ENCODE measurements around the gene RAPGEF6. TPM values are rescaled to one million over a fixed set of nuclear protein-coding genes. Genes with fewer than 3 reads are reported as not detected.

RAPGEF6 gene
- total and polyA plus RNA-seq, 2 experiments from 2014 or later, result 6.9 to 8.6 TPM

- Histone ChIP-seq H3K9me3 (ENCODE audit: low read depth) (no peaks in the 10 kb centered on the region), H3K36me3 (ENCODE audit: low read depth) (no peaks in the 10 kb centered on the region), H3K79me2 (ENCODE audit: insufficient read depth) (peaks cover 18% of the 10 kb centered on the region; the same call in 1 of the 2 replicates), H3K27me3 (replicated peaks; ENCODE audit: insufficient read depth) (no peaks in the 10 kb centered on the region), H3K4me2 (ENCODE audit: unreplicated experiment) (no peak overlapping the region), H3K4me3 (no peak overlapping the region), H3K9ac (no peak overlapping the region), H2AFZ (no peak overlapping the region), H3K9me2 (ENCODE audit: insufficient read depth) (no peaks in the 10 kb centered on the region), H3F3A (ENCODE audit: insufficient read depth) (no peaks in the 10 kb centered on the region), H4K20me1 (ENCODE audit: insufficient read depth) (no peaks in the 10 kb centered on the region), H3K27ac (no peak overlapping the region), H3K4me1 (ENCODE audit: insufficient read depth) (no peaks in the 10 kb centered on the region)
- in situ Hi-C loops (cut with MboI), result loop anchor here (10.0 kb wide), 1 partner anchor 220 kb away; the partner anchor contains the start of gene HINT1
- TF ChIP-seq EZH2phosphoT487 (IDR thresholded peaks at IDR 0.05; ENCODE audit: insufficient read depth, low read depth) (no peak), EZH2 (IDR thresholded peaks at IDR 0.05; ENCODE audit: insufficient read depth, poor library complexity, severe bottlenecking) (no peak)
- DNase-seq, result peak; percentile 33
- WGBS, 2 experiments (ENCODE audit: low coverage in 1 of 2, low lambda C conversion rate in 2 of 2, missing lambda C conversion rate in 2 of 2), result 97 to 98% methylated on average over 3 of the region's 3 CpGs
Observed at GRCh38 chr5:131384616-131385214, 250.3 kb downstream of the RAPGEF6 start.

- Histone ChIP-seq H3K9ac (no peak overlapping the region), H3K27me3 (replicated peaks; ENCODE audit: insufficient read depth) (no peaks in the 10 kb centered on the region), H3K4me1 (ENCODE audit: insufficient read depth) (no peaks in the 10 kb centered on the region), H3K9me3 (ENCODE audit: low read depth) (no peaks in the 10 kb centered on the region), H3K36me3 (ENCODE audit: low read depth) (no peaks in the 10 kb centered on the region), H3K4me3 (no peak overlapping the region), H3K9me2 (ENCODE audit: insufficient read depth) (no peaks in the 10 kb centered on the region), H3F3A (ENCODE audit: insufficient read depth) (0 out of 2 replicates have a peak, but pooled peaks cover 2% of the 10 kb centered on the region), H2AFZ (no peak overlapping the region), H3K79me2 (ENCODE audit: insufficient read depth) (peaks cover 18% of the 10 kb centered on the region; the same call in 1 of the 2 replicates), H3K27ac (no peak overlapping the region), H3K4me2 (ENCODE audit: unreplicated experiment) (no peak overlapping the region), H4K20me1 (ENCODE audit: insufficient read depth) (no peaks in the 10 kb centered on the region)
- in situ Hi-C loops (cut with MboI), result loop anchor here (10.0 kb wide), 1 partner anchor 219 kb away; the partner anchor contains the start of gene HINT1
- no peak for DNase-seq
- TF ChIP-seq EZH2phosphoT487 (IDR thresholded peaks at IDR 0.05; ENCODE audit: insufficient read depth, low read depth) (no peak), EZH2 (IDR thresholded peaks at IDR 0.05; ENCODE audit: insufficient read depth, poor library complexity, severe bottlenecking) (no peak)
- 87% methylated on average over 6 of the region's 6 CpGs for WGBS, 2 experiments (ENCODE audit: low coverage in 1 of 2, low lambda C conversion rate in 2 of 2, missing lambda C conversion rate in 2 of 2)
Observed at GRCh38 chr5:131384173-131384572, 250.9 kb downstream of the RAPGEF6 start.

- Histone ChIP-seq H3K9me3 (ENCODE audit: low read depth) (no peaks in the 10 kb centered on the region), H4K20me1 (ENCODE audit: insufficient read depth) (no peaks in the 10 kb centered on the region), H3K27ac (no peak overlapping the region), H3K79me2 (ENCODE audit: insufficient read depth) (peaks cover 18% of the 10 kb centered on the region; the same call in 1 of the 2 replicates), H3F3A (ENCODE audit: insufficient read depth) (0 out of 2 replicates have a peak, but pooled peaks cover 7% of the 10 kb centered on the region), H3K4me2 (ENCODE audit: unreplicated experiment) (no peak overlapping the region), H3K9ac (no peak overlapping the region), H3K9me2 (ENCODE audit: insufficient read depth) (no peaks in the 10 kb centered on the region), H3K4me3 (no peak overlapping the region), H3K4me1 (ENCODE audit: insufficient read depth) (0 out of 2 replicates have a peak, but pooled peaks cover 5% of the 10 kb centered on the region), H3K27me3 (replicated peaks; ENCODE audit: insufficient read depth) (no peaks in the 10 kb centered on the region), H3K36me3 (ENCODE audit: low read depth) (no peaks in the 10 kb centered on the region), H2AFZ (no peak overlapping the region)
- TF ChIP-seq EZH2 (IDR thresholded peaks at IDR 0.05; ENCODE audit: insufficient read depth, poor library complexity, severe bottlenecking) (no peak), EZH2phosphoT487 (IDR thresholded peaks at IDR 0.05; ENCODE audit: insufficient read depth, low read depth) (no peak)
- WGBS, 2 experiments (ENCODE audit: low coverage in 1 of 2, low lambda C conversion rate in 2 of 2, missing lambda C conversion rate in 2 of 2), result 80 to 82% methylated on average over 3 of the region's 3 CpGs
- peak; percentile 51 for DNase-seq
- in situ Hi-C loops (cut with MboI), result loop anchor here (10.0 kb wide), 1 partner anchor 218 kb away; the partner anchor contains the start of gene HINT1
Observed at GRCh38 chr5:131382407-131383395, 252.3 kb downstream of the RAPGEF6 start.

GRCh38 chr5:131381777-131382176 lies 253.3 kb downstream of the RAPGEF6 start:
- Histone ChIP-seq H3K9me3 (ENCODE audit: low read depth) (no peaks in the 10 kb centered on the region), H2AFZ (no peak overlapping the region), H3K4me2 (ENCODE audit: unreplicated experiment) (no peak overlapping the region), H3K27ac (no peak overlapping the region), H3K4me1 (ENCODE audit: insufficient read depth) (0 out of 2 replicates have a peak, but pooled peaks cover 8% of the 10 kb centered on the region), H3F3A (ENCODE audit: insufficient read depth) (0 out of 2 replicates have a peak, but pooled peaks cover 7% of the 10 kb centered on the region), H3K9me2 (ENCODE audit: insufficient read depth) (no peaks in the 10 kb centered on the region), H3K27me3 (replicated peaks; ENCODE audit: insufficient read depth) (no peaks in the 10 kb centered on the region), H4K20me1 (ENCODE audit: insufficient read depth) (0 out of 2 replicates have a peak, but pooled peaks cover under 1% of the 10 kb centered on the region), H3K36me3 (ENCODE audit: low read depth) (no peaks in the 10 kb centered on the region), H3K4me3 (no peak overlapping the region), H3K79me2 (ENCODE audit: insufficient read depth) (peaks cover 22% of the 10 kb centered on the region; the same call in 1 of the 2 replicates), H3K9ac (no peak overlapping the region)
- DNase-seq, result no peak
- 89 to 94% methylated on average over 2 of the region's 2 CpGs for WGBS, 2 experiments (ENCODE audit: low coverage in 1 of 2, low lambda C conversion rate in 2 of 2, missing lambda C conversion rate in 2 of 2)
- in situ Hi-C loops (cut with MboI), result loop anchor here (10.0 kb wide), 1 partner anchor 217 kb away; the partner anchor contains the start of gene HINT1
- no peak for TF ChIP-seq EZH2phosphoT487 (IDR thresholded peaks at IDR 0.05; ENCODE audit: insufficient read depth, low read depth)
- TF ChIP-seq EZH2 (IDR thresholded peaks at IDR 0.05; ENCODE audit: insufficient read depth, poor library complexity, severe bottlenecking), result no peak

All from GM23248 (cell line).